ENCODE measurements around the gene RHCE.

DNA sequence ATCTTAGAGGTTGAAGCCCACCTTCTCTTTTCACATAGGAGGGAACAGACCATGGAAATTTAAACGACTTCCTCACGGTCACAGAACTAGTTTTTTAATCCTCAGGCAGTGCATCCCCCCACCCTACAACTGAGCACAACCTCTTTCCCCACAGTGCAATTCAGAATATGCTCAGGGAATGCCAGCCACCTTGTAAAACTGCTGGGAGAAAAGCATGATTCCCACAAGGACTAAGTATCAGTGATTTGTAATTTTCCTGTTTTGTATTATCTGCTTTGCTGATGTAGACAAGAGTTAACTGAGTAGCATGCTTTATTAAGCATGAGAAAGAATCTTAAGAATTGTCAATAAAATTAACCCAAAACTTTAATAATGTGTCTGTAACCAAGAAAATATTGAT is 58.7 kb downstream of the RHCE start:
- no peak for TF ChIP-seq CTCF (conservative IDR thresholded peaks at IDR 0.05; ENCODE audit: low read length)
- no peak for TF ChIP-seq EZH2phosphoT487 (IDR thresholded peaks at IDR 0.05; ENCODE audit: borderline replicate concordance, low read depth, low read length)
